Activated CD8-positive, alpha-beta memory T cell treated with anti-CD3 and anti-CD28 coated beads for 24 hours (primary cell): ENCODE results near the gene DNASE1L3.

Experiments
- DNase-seq: peaks from one replicate; pipeline ENCODE4 v3.0.0-alpha.2; 2020

DNASE1L3 gene

GRCh38 chr3:58157700-58158099, 53.1 kb downstream of the DNASE1L3 start:
- no peak for DNase-seq

GRCh38 chr3:58155838-58156237, 54.9 kb downstream of the DNASE1L3 start:
- no peak for DNase-seq

GRCh38 chr3:58154626-58155449, 55.9 kb downstream of the DNASE1L3 start:
- DNase-seq = no peak

- no peak for DNase-seq
Observed at GRCh38 chr3:58153371-58153770, 57.4 kb downstream of the DNASE1L3 start.

GRCh38 chr3:58152225-58153015, 58.4 kb downstream of the DNASE1L3 start:
- no peak for DNase-seq

- DNase-seq = no peak
Observed at GRCh38 chr3:58151637-58152036, 59.1 kb downstream of the DNASE1L3 start.

- no peak for DNase-seq
Observed at GRCh38 chr3:58150810-58151199, 60.0 kb downstream of the DNASE1L3 start.

- DNase-seq = no peak
Observed at GRCh38 chr3:58150130-58150809, 60.5 kb downstream of the DNASE1L3 start.

GRCh38 chr3:58148049-58148448, 62.7 kb downstream of the DNASE1L3 start:
- no peak for DNase-seq

- DNase-seq = no peak
Observed at GRCh38 chr3:58144478-58145325, 66.1 kb downstream of the DNASE1L3 start.

- DNase-seq = no peak
Observed at GRCh38 chr3:58143417-58144055, 67.2 kb downstream of the DNASE1L3 start.
